ENCODE results near the gene CACNA1S.

The CACNA1S gene

DNA sequence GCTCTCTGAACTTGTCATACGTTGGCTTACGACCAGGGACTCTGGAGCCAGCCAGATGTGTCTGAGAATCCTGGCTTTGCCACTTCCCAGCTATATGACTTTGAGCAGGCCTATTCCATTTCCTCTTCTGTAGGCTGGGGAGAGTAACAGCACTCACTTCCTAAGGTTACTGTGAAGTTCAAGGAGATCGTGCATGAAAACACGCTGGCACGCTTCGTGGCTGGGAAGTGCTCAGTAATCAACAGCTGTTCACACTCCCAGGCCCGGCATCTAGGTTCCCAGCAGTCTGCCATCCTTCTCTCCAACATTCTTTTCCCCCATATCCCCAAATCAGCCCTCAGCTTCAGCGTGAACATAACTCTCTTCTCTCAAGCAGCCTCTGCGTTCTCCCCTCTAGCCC is 12.8 kb upstream of the CACNA1S start:
- Histone ChIP-seq H3K4me1 (ENCODE audit: control insufficient read depth, low read length) (0 out of 2 replicates have a peak, but pooled peaks cover under 1% of the 10 kb centered on the region), H3K4me2 (ENCODE audit: low read length) (no peak overlapping the region), H3K27ac (ENCODE audit: low read depth, low read length) (no peak overlapping the region), H3K36me3 (ENCODE audit: control insufficient read depth, low read length) (no peaks in the 10 kb centered on the region), H3K4me3 (ENCODE audit: low read length) (no peak overlapping the region), H3K79me2 (ENCODE audit: control insufficient read depth, low read length) (no peaks in the 10 kb centered on the region), H3K9me2 (replicated peaks; ENCODE audit: control insufficient read depth, low read length) (no peaks in the 10 kb centered on the region), H3F3A (ENCODE audit: control insufficient read depth, insufficient read depth) (no peaks in the 10 kb centered on the region), H3K9me3 (ENCODE audit: control insufficient read depth, insufficient read depth, low read length) (no peaks in the 10 kb centered on the region), H4K20me1 (ENCODE audit: control insufficient read depth, insufficient read depth, low read depth, low read length) (no peaks in the 10 kb centered on the region), H3K27me3 (ENCODE audit: control insufficient read depth, low read length) (peaks cover 27% of the 10 kb centered on the region; the same call in 1 of the 2 replicates)
- no peak for TF ChIP-seq EZH2phosphoT487 (IDR thresholded peaks at IDR 0.05; ENCODE audit: borderline replicate concordance, low read length)
- TF ChIP-seq, protein P1, sequence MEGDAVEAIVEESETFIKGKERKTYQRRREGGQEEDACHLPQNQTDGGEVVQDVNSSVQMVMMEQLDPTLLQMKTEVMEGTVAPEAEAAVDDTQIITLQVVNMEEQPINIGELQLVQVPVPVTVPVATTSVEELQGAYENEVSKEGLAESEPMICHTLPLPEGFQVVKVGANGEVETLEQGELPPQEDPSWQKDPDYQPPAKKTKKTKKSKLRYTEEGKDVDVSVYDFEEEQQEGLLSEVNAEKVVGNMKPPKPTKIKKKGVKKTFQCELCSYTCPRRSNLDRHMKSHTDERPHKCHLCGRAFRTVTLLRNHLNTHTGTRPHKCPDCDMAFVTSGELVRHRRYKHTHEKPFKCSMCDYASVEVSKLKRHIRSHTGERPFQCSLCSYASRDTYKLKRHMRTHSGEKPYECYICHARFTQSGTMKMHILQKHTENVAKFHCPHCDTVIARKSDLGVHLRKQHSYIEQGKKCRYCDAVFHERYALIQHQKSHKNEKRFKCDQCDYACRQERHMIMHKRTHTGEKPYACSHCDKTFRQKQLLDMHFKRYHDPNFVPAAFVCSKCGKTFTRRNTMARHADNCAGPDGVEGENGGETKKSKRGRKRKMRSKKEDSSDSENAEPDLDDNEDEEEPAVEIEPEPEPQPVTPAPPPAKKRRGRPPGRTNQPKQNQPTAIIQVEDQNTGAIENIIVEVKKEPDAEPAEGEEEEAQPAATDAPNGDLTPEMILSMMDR (IDR thresholded peaks at IDR 0.05; ENCODE audit: low read depth, low read length, poor library complexity, severe bottlenecking), result no peak

DNA sequence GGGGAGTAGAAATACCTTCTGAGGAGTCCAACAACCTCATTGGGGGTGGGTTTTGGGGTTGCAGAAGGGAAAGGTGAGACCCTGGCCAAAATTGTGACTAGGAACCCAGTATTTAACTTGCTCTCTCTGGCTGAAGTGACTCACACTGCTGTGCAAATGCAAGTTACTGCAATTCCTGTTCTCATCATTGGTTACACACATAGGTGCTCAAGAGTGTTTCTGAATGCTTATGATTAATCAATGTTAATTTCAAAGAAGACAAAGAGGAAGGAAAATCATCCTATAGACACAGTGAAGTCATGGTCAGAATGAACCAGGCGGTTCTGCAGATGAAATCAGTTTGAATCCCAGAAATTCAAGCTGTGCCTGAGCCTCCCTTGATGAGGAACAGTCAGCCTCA is 11.6 kb upstream of the CACNA1S start:
- TF ChIP-seq, protein P1 (IDR thresholded peaks at IDR 0.05; ENCODE audit: low read depth, low read length, poor library complexity, severe bottlenecking), result no peak
- no peak for TF ChIP-seq EZH2phosphoT487 (IDR thresholded peaks at IDR 0.05; ENCODE audit: borderline replicate concordance, low read length)
- Histone ChIP-seq H3K27ac (ENCODE audit: low read depth, low read length) (no peak overlapping the region), H3K4me3 (ENCODE audit: low read length) (no peak overlapping the region), H3K27me3 (ENCODE audit: control insufficient read depth, low read length) (peaks cover 32% of the 10 kb centered on the region; the same call in 1 of the 2 replicates), H3K79me2 (ENCODE audit: control insufficient read depth, low read length) (no peaks in the 10 kb centered on the region), H3K36me3 (ENCODE audit: control insufficient read depth, low read length) (no peaks in the 10 kb centered on the region), H3K9me2 (replicated peaks; ENCODE audit: control insufficient read depth, low read length) (no peaks in the 10 kb centered on the region), H3K4me2 (ENCODE audit: low read length) (no peak overlapping the region), H3K9me3 (ENCODE audit: control insufficient read depth, insufficient read depth, low read length) (no peaks in the 10 kb centered on the region), H4K20me1 (ENCODE audit: control insufficient read depth, insufficient read depth, low read depth, low read length) (no peaks in the 10 kb centered on the region), H3K4me1 (ENCODE audit: control insufficient read depth, low read length) (0 out of 2 replicates have a peak, but pooled peaks cover 3% of the 10 kb centered on the region), H3F3A (ENCODE audit: control insufficient read depth, insufficient read depth) (no peaks in the 10 kb centered on the region)

DNA sequence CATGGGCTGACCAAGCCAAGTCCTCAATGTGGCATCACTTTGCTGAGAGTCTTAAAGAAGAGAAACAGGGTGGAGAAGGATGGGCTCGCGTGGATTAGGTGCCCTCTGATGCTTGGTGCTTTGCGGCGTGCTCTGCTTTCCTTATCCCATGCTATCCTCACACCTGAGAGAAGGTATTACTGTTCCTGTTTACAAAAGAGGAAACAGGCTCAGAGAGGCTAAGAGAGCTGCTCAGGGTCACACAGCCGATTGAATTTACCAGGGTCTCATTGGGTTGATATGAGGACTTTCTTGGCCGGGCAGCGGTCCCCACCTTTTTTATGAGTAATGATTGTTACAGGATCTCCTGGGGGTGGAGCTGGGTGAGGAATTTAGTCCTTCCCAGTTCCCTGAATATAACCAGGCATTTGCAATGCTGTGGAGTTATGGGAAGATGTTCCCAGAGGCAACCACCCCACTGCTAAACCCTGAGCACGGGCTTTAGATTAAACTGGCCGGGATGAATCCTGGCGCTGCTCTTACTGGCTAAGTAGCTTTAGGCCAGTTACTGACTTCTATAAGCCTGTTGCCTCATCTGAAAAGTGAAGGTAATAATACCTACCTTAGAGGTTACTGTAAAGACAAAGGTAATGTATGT is 10.2 kb upstream of the CACNA1S start:
- H3K9me2 ChIP-seq (replicated peaks; ENCODE audit: control insufficient read depth, low read length), result no peaks in the 10 kb centered on the region
- H3K36me3 ChIP-seq (ENCODE audit: control insufficient read depth, low read length), result no peaks in the 10 kb centered on the region
- H3K27me3 ChIP-seq (ENCODE audit: control insufficient read depth, low read length), result peaks cover 36% of the 10 kb centered on the region; the same call in 1 of the 2 replicates
- no peaks in the 10 kb centered on the region for H3K79me2 ChIP-seq (ENCODE audit: control insufficient read depth, low read length)
- no peak overlapping the region for H3K27ac ChIP-seq (ENCODE audit: low read depth, low read length)
- H3K4me2 ChIP-seq (ENCODE audit: low read length), result no peak overlapping the region
- no peaks in the 10 kb centered on the region for H3K9me3 ChIP-seq (ENCODE audit: control insufficient read depth, insufficient read depth, low read length)
- 0 out of 2 replicates have a peak, but pooled peaks cover 3% of the 10 kb centered on the region for H3K4me1 ChIP-seq (ENCODE audit: control insufficient read depth, low read length)
- H4K20me1 ChIP-seq (ENCODE audit: control insufficient read depth, insufficient read depth, low read depth, low read length), result no peaks in the 10 kb centered on the region
- no peak for TF ChIP-seq EZH2phosphoT487 (IDR thresholded peaks at IDR 0.05; ENCODE audit: borderline replicate concordance, low read length)
- TF ChIP-seq, protein P1 (IDR thresholded peaks at IDR 0.05; ENCODE audit: low read depth, low read length, poor library complexity, severe bottlenecking), result no peak
- no peak overlapping the region for H3K4me3 ChIP-seq (ENCODE audit: low read length)
- H3F3A ChIP-seq (ENCODE audit: control insufficient read depth, insufficient read depth), result no peaks in the 10 kb centered on the region
